Measurements from ENCODE around the gene TACR1.

TACR1 gene

GRCh38 chr2:75030218-75031009, 168.9 kb downstream of the TACR1 start:
- TF ChIP-seq, protein P1, sequence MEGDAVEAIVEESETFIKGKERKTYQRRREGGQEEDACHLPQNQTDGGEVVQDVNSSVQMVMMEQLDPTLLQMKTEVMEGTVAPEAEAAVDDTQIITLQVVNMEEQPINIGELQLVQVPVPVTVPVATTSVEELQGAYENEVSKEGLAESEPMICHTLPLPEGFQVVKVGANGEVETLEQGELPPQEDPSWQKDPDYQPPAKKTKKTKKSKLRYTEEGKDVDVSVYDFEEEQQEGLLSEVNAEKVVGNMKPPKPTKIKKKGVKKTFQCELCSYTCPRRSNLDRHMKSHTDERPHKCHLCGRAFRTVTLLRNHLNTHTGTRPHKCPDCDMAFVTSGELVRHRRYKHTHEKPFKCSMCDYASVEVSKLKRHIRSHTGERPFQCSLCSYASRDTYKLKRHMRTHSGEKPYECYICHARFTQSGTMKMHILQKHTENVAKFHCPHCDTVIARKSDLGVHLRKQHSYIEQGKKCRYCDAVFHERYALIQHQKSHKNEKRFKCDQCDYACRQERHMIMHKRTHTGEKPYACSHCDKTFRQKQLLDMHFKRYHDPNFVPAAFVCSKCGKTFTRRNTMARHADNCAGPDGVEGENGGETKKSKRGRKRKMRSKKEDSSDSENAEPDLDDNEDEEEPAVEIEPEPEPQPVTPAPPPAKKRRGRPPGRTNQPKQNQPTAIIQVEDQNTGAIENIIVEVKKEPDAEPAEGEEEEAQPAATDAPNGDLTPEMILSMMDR (IDR thresholded peaks at IDR 0.05), result no peak
- no peak overlapping the region for H3K4me3 ChIP-seq
- DNase-seq (ENCODE audit: low spot score), result no peak

GRCh38 chr2:75027886-75028285, 171.4 kb downstream of the TACR1 start:
- TF ChIP-seq, protein P1 (IDR thresholded peaks at IDR 0.05), result no peak
- H3K4me3 ChIP-seq, result no peak overlapping the region
- H3K27ac ChIP-seq, result no peak overlapping the region
- no peak for DNase-seq (ENCODE audit: low spot score)

More at GRCh38 chr2:75030218-75031009, 168.9 kb downstream of the TACR1 start:
- no peak overlapping the region for H3K27ac ChIP-seq

DNA sequence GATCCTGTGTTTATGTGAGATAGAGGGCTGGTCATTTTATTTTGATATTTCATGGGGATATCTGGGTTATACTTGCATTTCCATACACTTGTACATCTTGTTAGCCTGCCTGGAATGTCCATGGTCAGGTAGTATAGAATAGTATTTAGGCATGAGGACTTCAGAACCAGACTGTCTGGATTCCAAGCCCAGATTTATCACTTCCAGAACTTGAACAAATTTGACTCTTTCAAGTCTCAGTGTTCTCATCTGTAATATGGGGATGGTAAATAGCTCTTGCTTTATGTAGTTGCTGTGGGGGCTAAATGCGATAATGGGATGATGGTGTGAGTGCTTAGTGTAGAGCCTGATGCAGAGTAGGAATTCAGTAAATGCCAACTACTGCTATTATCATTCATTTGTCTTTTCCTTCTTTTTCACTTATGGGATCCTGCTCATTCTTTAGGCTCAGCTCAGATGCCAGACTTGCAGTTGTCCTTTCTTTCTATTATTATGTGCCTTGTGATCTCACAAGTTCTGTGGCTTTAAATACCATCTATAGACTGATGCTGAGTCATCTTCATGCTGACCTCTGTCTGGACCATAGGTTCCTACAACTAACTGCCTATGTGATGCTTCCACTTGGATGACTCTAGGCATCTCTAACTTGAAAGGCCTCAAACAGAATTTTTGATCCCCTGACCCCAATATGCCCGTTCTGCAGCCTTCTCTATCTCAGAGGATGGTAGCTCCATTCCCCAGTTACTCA, 173.5 kb downstream of the TACR1 start:
- TF ChIP-seq, protein P1 (IDR thresholded peaks at IDR 0.05), result no peak
- no peak for DNase-seq (ENCODE audit: low spot score)
- Histone ChIP-seq H3K27ac (no peak overlapping the region), H3K4me3 (no peak overlapping the region)

DNA sequence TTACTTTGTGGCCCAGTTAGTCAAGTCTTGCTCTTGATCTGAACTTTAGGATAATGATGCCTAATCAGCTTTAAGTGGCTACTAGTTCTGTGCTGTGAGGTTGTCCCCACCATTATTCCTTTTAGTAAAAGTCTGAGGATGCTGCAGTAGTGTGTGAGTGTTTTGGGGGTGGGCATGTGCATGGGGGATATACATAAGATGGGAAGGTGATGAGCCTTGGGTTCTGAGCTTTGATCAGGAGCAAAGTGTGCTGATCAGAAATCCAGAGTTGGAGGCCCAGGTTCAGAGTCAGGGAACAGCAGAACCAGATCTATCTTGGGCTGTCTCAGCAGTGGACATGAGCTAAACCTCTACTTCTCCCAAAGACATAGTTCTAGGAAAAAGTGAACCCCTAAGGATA, 174.1 kb downstream of the TACR1 start:
- Histone ChIP-seq H3K27ac (no peak overlapping the region), H3K4me3 (no peak overlapping the region)
- no peak for DNase-seq (ENCODE audit: low spot score)
- TF ChIP-seq, protein P1 (IDR thresholded peaks at IDR 0.05), result no peak

DNA sequence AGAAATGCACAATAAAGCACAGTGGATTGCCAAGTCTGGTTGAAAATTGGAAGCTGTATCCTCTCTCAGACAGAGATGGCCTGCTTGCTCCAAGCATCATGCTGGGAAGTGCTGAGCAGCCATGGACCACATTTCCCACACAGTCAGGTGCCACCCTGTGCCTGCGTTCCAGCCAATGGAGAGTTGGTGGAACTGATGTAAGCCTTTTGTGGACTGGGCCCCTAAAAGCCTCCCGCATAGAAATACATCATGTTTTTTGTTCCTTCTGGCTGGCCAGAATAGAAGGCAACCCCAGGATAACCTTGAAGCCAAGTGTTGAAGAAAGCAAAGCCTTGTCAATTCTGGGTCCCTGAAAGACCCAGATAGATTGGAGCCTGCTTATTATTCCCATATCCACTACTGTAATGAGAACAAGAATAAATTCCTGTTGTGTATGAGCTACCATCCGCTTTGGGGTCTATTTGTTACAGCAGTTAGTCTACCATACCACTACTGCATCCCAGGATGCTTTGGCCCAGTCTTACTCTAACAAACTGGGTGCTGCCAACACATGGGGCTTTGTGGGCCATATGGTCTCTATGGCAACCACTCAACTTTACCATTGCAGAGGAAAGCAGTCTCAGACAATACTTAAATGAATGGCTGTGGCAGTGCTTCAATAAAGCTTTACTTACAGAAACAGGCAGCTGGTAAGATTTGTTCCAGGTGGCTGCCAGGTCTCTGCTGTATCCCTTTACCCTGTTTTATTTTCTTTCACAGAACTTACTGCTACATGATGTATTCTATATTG, 175.5 kb downstream of the TACR1 start:
- H3K27ac ChIP-seq, result no peak overlapping the region
- no peak for DNase-seq (ENCODE audit: low spot score)
- H3K4me3 ChIP-seq, result no peak overlapping the region
- TF ChIP-seq, protein P1 (IDR thresholded peaks at IDR 0.05), result no peak

DNA sequence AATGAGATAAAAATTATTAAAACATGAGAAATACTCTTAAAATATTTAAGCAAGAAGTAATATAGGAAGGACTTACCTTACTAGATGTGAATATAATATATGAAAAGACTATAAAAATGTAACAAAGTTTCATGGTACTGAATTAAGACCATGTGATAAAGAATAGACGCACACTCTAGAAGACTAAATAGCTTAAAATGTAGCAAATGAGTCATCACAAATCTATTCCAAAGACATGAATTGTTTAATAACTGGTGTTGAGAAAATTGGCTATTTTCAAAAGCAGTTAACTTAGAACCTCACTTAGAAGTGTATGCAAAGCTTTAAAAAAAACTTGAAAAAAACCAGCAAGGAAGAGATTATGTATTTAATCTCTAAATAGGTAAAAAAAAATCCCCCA, 176.8 kb downstream of the TACR1 start:
- Histone ChIP-seq H3K4me3 (no peak overlapping the region), H3K27ac (no peak overlapping the region)
- DNase-seq (ENCODE audit: low spot score), result no peak
- TF ChIP-seq, protein P1 (IDR thresholded peaks at IDR 0.05), result no peak
